ENCODE data around the gene NETO2. TPM values are rescaled to one million over a fixed set of nuclear protein-coding genes. Genes with fewer than 3 reads are reported as not detected.

NETO2 gene
- total RNA-seq, 1 donor from 2014 or later, result 16.3 TPM

- no peak for DNase-seq (ENCODE audit: low spot score)
These were observed 98.3 kb downstream of the NETO2 start for GRCh38 chr16:47045459-47045858.

- no peak for DNase-seq (ENCODE audit: low spot score)
These were observed 98.7 kb downstream of the NETO2 start for GRCh38 chr16:47045023-47045422.

GRCh38 chr16:47043970-47044684, 99.6 kb downstream of the NETO2 start:
- DNase-seq (ENCODE audit: low spot score), result no peak

- DNase-seq (ENCODE audit: low spot score), result no peak
These were observed 100.5 kb downstream of the NETO2 start for GRCh38 chr16:47043200-47043599.

GRCh38 chr16:47037746-47038458, 105.8 kb downstream of the NETO2 start:
- peak; percentile 88 for DNase-seq (ENCODE audit: low spot score)

- DNase-seq (ENCODE audit: low spot score), result no peak
These were observed 106.4 kb downstream of the NETO2 start for GRCh38 chr16:47037396-47037745.

GRCh38 chr16:47036201-47036600, 107.5 kb downstream of the NETO2 start:
- DNase-seq (ENCODE audit: low spot score), result no peak

- no peak for DNase-seq (ENCODE audit: low spot score)
These were observed 108.3 kb downstream of the NETO2 start for GRCh38 chr16:47035436-47035835.

GRCh38 chr16:47034455-47034854, 109.3 kb downstream of the NETO2 start:
- no peak for DNase-seq (ENCODE audit: low spot score)

GRCh38 chr16:47033176-47033575, 110.6 kb downstream of the NETO2 start:
- DNase-seq (ENCODE audit: low spot score), result no peak

GRCh38 chr16:47029724-47030123, 114.0 kb downstream of the NETO2 start:
- no peak for DNase-seq (ENCODE audit: low spot score)

- no peak for DNase-seq (ENCODE audit: low spot score)
These were observed 114.9 kb downstream of the NETO2 start for GRCh38 chr16:47028767-47029377.

Other genes with a start within 250 kb of the NETO2 start
- gene DNAJA2, start 170.3 kb downstream of the NETO2 start, total RNA-seq, result 62.8 TPM